Measurements from ENCODE around the gene ZNHIT6.

DNA sequence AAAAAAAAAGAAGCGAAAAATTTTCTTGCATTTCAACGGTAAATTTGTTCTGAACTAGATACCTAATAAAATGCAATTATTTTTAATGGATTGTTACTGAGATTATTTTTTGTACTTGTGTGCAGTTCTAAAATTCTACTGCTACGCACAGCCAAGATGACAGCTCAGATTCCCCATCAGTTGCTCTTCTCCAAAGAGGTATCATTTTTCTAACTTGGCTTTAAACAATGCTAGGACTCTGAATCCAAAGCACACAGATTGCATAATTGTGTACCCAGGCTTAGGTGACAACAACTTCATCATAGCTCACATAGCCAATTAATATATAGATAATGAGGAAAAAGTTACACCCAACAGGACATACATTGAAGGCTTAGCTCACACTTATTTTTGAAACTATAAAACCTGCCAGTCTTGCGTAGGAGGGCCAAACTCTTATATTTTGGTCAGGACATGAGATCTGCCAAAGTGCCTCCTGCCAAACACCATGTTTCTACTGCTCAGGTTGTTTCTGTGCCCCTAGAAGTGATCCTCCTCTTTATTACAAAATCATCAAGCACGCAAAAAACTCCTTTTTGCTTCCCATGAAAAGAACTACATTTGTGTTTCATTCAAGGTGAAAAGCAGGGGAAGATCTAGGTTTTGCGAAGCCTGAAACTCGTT is 10.6 kb upstream of the ZNHIT6 start:
- TF ChIP-seq, protein P1, sequence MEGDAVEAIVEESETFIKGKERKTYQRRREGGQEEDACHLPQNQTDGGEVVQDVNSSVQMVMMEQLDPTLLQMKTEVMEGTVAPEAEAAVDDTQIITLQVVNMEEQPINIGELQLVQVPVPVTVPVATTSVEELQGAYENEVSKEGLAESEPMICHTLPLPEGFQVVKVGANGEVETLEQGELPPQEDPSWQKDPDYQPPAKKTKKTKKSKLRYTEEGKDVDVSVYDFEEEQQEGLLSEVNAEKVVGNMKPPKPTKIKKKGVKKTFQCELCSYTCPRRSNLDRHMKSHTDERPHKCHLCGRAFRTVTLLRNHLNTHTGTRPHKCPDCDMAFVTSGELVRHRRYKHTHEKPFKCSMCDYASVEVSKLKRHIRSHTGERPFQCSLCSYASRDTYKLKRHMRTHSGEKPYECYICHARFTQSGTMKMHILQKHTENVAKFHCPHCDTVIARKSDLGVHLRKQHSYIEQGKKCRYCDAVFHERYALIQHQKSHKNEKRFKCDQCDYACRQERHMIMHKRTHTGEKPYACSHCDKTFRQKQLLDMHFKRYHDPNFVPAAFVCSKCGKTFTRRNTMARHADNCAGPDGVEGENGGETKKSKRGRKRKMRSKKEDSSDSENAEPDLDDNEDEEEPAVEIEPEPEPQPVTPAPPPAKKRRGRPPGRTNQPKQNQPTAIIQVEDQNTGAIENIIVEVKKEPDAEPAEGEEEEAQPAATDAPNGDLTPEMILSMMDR (IDR thresholded peaks at IDR 0.05): no peak
- TF ChIP-seq EP300 (IDR thresholded peaks at IDR 0.05): no peak
- no peak for TF ChIP-seq POLR2A (IDR thresholded peaks at IDR 0.05)
